Transverse colon (tissue), 4 donors: ENCODE results near the gene SPPL3. TPM values are rescaled to one million over a fixed set of nuclear protein-coding genes. Genes with fewer than 3 reads are reported as not detected.
A peak's percentile ranks its signal among the peaks of the same experiment; 100 is the strongest.

Experiments
- DNase-seq: peaks from one replicate; pipeline ENCODE4 v3.0.0-alpha.2; 2019
- H3K27ac ChIP-seq, 4 donors: fragments of 200-600 bp; sonication (generic); 2 replicates each; pipeline ENCODE4 v1.5.1; 2016 to 2018; ENCODE audit warnings: inconsistent platforms in 4 of 4
- H3K27me3 ChIP-seq: fragments of 200-600 bp; sonication (generic); 2 replicates; pipeline ENCODE4 v1.5.1; 2017; ENCODE audit warnings: inconsistent platforms
- H3K36me3 ChIP-seq, 4 donors: fragments of 200-600 bp; sonication (generic); 2 replicates each; pipeline ENCODE4 v1.5.1; 2017 to 2019; ENCODE audit warnings: inconsistent platforms in 4 of 4
- H3K4me1 ChIP-seq, 4 donors: fragments of 200-600 bp; sonication (generic); 2 replicates each; pipeline ENCODE4 v1.5.1; 2017 to 2020; ENCODE audit warnings: inconsistent platforms in 4 of 4
- H3K4me3 ChIP-seq, 4 donors: fragments of 200-600 bp; sonication (generic); 1 replicate in 1 of 4; 2 replicates in 3 of 4; pipeline versions ENCODE4 v1.5.1 to v1.6.1; 2017 to 2019; ENCODE audit warnings: inconsistent platforms in 4 of 4
- H3K9me3 ChIP-seq, 2 donors: fragments of 200-600 bp; sonication (generic); 2 replicates each; pipeline ENCODE4 v1.5.1; 2017 to 2019; ENCODE audit warnings: inconsistent platforms in 2 of 2
- EP300 ChIP-seq: sonication (generic); formaldehyde crosslinking; IDR thresholded peaks from one replicate; pipeline ENCODE4 v1.6.1; 2017; ENCODE audit warnings: antibody characterized with exemption, low read depth
- POLR2A ChIP-seq: fragments of 450-650 bp; IDR thresholded peaks from one replicate; pipeline ENCODE4 v1.6.1; 2016; ENCODE audit warnings: antibody characterized with exemption, mild to moderate bottlenecking, moderate library complexity
- POLR2AphosphoS5 ChIP-seq, 3 donors: sonication (generic); formaldehyde crosslinking; IDR thresholded peaks; one replicate each; pipeline ENCODE4 v1.6.1; 2016; ENCODE audit warnings: antibody characterized with exemption in 3 of 3
- WGBS, 2 donors: methylation state at CpG; one replicate each; pipeline ENCODE4 v1.1.5; 2018; ENCODE audit warnings: low coverage in 1 of 2; 5-methylcytosine and 5-hydroxymethylcytosine counted together
- in situ Hi-C, 4 donors: fragments of 200-750 bp; cut with MboI; loops; one replicate each; pipeline versions ENCODE4 v1.15.0 to v1.15.1; 2017; ENCODE audit warnings: low sequenced_read_pairs in 3 of 4, low pct_ligation_motif_present in 1 of 4, low pct_unique_long_range_greater_than_20kb in 1 of 4
- intact Hi-C: fragments of 100-400 bp; cut with DNase I; formaldehyde crosslinking; loops from one replicate; pipeline ENCODE4 v1.15.1; 2023; ENCODE audit warnings: low total_unique reads
- total RNA-seq, 4 donors: library from RNA; depleted of rRNA; stranded (reverse); fragments of >200 nt; gene quantifications; one replicate each; pipeline ENCODE4 v1.1.0, GENCODE V29; 2016
- TF ChIP-seq, protein P1 (sequence below), 5 experiments: fragments of 200-600 bp in 3 of 5; fragments of 450-650 bp in 2 of 5; sonication (generic) in 3 of 5; IDR thresholded peaks; 1 replicate in 2 of 5; 2 replicates in 3 of 5; pipeline ENCODE4 v1.5.1; 2016 to 2017; ENCODE audit warnings: antibody characterized with exemption in 5 of 5, inconsistent platforms in 3 of 5, mild to moderate bottlenecking in 2 of 5, moderate library complexity in 1 of 5

SPPL3 gene
- total RNA-seq, 4 donors from 2014 or later, result 34.7 to 45.4 (median 41.6) TPM

DNA sequence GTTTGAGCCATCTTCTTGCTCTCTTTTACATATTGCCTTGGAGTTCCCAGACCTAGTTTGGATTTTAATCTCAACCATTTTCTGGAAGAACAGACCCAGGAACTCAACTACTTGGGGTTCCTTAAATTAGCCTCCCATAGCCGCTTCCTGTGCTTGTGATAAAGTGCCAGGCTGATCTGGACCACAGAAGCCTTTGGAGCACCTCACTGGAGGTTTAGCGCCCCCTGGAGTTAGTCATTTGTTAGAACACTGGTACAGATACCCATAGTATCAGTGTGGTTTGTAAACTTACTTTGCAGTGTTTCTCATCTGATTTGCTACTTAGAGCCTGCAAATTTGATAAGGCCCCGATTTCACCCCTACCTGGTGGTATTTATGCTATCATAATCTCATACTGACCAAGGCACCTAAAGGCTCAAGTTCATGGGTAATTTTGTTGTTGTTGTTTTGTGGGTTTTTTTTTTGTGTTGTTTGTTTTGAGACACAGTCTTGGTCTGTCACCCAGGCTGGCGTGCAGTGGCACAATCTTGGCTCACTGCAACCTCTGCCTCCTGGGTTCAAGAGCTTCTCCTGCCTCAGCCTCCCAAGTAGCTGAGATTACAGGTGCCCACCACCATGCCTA, 190.2 kb downstream of the SPPL3 start:
- peak overlapping the region in 1 of 4 donors; percentile 3 for H3K27ac ChIP-seq
- 11 to 24% methylated on average over 2 to 4 of the region's 4 CpGs for WGBS, 2 donors
- no peak for TF ChIP-seq EP300
- TF ChIP-seq, protein P1, sequence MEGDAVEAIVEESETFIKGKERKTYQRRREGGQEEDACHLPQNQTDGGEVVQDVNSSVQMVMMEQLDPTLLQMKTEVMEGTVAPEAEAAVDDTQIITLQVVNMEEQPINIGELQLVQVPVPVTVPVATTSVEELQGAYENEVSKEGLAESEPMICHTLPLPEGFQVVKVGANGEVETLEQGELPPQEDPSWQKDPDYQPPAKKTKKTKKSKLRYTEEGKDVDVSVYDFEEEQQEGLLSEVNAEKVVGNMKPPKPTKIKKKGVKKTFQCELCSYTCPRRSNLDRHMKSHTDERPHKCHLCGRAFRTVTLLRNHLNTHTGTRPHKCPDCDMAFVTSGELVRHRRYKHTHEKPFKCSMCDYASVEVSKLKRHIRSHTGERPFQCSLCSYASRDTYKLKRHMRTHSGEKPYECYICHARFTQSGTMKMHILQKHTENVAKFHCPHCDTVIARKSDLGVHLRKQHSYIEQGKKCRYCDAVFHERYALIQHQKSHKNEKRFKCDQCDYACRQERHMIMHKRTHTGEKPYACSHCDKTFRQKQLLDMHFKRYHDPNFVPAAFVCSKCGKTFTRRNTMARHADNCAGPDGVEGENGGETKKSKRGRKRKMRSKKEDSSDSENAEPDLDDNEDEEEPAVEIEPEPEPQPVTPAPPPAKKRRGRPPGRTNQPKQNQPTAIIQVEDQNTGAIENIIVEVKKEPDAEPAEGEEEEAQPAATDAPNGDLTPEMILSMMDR (IDR thresholded peaks at IDR 0.05), result peak; percentile 79 to 88 (median 81)
- no peak for TF ChIP-seq POLR2A
- no peak for TF ChIP-seq POLR2AphosphoS5 (IDR thresholded peaks at IDR 0.05)
- H3K4me1 ChIP-seq, result peaks cover 7 to 39% (median 22%) of the 10 kb centered on the region in 4 donors
- peak; percentile 72 for DNase-seq
- intact Hi-C loops, result loop anchor here (5.0 to 10.0 kb wide), 2 partner anchors 67 to 129 kb away; partner anchors contain the start of gene POP5
- peaks cover 0 to 17% (median 0%) of the 10 kb centered on the region in 4 donors for H3K36me3 ChIP-seq
- H3K9me3 ChIP-seq, result no peaks in the 10 kb centered on the region
- H3K4me3 ChIP-seq, result no peak overlapping the region
- no peaks in the 10 kb centered on the region for H3K27me3 ChIP-seq
- in situ Hi-C loops, result loop anchor here in 3 of 4 donors (5.0 to 10.0 kb wide), 4 partner anchors 67 to 129 kb away; partner anchors contain the start of genes CABP1 (in 2 of the 3) and POP5 (in 1 of the 3)

DNA sequence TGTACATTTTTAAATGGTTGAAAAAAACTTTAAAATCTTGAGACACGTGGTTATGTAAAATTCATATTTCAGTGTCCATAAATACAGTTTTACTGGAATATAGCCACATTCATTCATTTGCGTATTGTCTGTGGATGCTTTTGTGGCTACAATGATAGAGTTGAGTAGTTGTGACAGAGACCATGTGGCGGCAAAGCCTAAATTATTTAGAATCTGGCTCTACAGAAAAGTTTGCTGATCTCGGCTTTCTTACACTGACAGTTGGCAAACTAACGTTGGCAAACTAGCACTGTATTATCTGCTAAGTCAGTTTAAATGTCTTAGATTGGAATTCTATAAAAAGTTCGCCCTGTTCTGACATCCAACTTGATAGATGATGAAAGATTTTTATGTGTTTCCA, 191.5 kb downstream of the SPPL3 start:
- Histone ChIP-seq H3K4me1 (peaks cover 7 to 29% (median 18%) of the 10 kb centered on the region in 4 donors), H3K27me3 (no peaks in the 10 kb centered on the region), H3K36me3 (peaks cover 0 to 8% (median 0%) of the 10 kb centered on the region in 4 donors), H3K9me3 (no peaks in the 10 kb centered on the region), H3K4me3 (no peak overlapping the region), H3K27ac (no peak overlapping the region)
- DNase-seq, result no peak
- intact Hi-C loops (loop anchor here (5.0 to 10.0 kb wide), 2 partner anchors 65 to 128 kb away; partner anchors contain the start of gene POP5), in situ Hi-C loops (loop anchor here in 3 of 4 donors (5.0 to 10.0 kb wide), 4 partner anchors 65 to 128 kb away; partner anchors contain the start of genes CABP1 (in 2 of the 3) and POP5 (in 1 of the 3))
- 64 to 83% methylated on average over 4 to 6 of the region's 6 CpGs for WGBS, 2 donors
- TF ChIP-seq EP300, result no peak
- TF ChIP-seq, protein P1 (IDR thresholded peaks at IDR 0.05), result no peak
- no peak for TF ChIP-seq POLR2AphosphoS5 (IDR thresholded peaks at IDR 0.05)
- no peak for TF ChIP-seq POLR2A

Other genes starting within 250 kb of the SPPL3 start
- gene MLEC, start 217.2 kb downstream of the SPPL3 start, total RNA-seq, result 100 to 1,000 TPM in 3 of 4 donors, 10 to 100 TPM in 1; 75.6 to 153 (median 130) TPM
- 10 to 100 TPM in 3 of 4 donors, 1 to 10 TPM in 1; 9.8 to 25.4 (median 21.5) TPM for gene UNC119B, start 193.9 kb downstream of the SPPL3 start, total RNA-seq
- gene ACADS, start 178.5 kb downstream of the SPPL3 start, total RNA-seq, result 100 to 1,000 TPM; 224 to 338 (median 297) TPM
- 10 to 100 TPM; 16.5 to 71.4 (median 23.6) TPM for gene HNF1A, start 74.2 kb upstream of the SPPL3 start, total RNA-seq
- 10 to 100 TPM in 2 of 4 donors, 1 to 10 TPM in 2; 7.0 to 32.2 (median 18.0) TPM for gene C12orf43, start 112.1 kb upstream of the SPPL3 start, total RNA-seq
- gene OASL, start 134.9 kb upstream of the SPPL3 start, total RNA-seq, result 10 to 100 TPM in 2 of 4 donors, 1 to 10 TPM in 2; 5.2 to 18.7 (median 11.5) TPM
- gene P2RX7, start 228.5 kb upstream of the SPPL3 start, total RNA-seq, result 1 to 10 TPM in 3 of 4 donors, under 1 TPM in 1; 0.96 to 7.1 (median 5.1) TPM